A673 (cell line): ENCODE measurements around the gene SAMD14. TPM values are rescaled to one million over a fixed set of nuclear protein-coding genes. Genes with fewer than 3 reads are reported as not detected.
A peak's percentile ranks its signal among the peaks of the same experiment; 100 is the strongest.

ENCODE experiments used
- BruUV-seq: library from RNA; stranded (reverse); fragments of 400-500 nt; replicated peaks from 2 replicates; lab custom pipeline; 2021; lab: Mats Ljungman, UMichigan
- CTCF ChIA-PET: fragments of 300-600 bp; sonication (Branson Sonifier 250); formaldehyde crosslinking; loops from one replicate; lab custom pipeline; 2022; ENCODE audit warnings: antibody characterized with exemption; lab: Charles Lee
- POLR2A ChIA-PET: fragments of 300-600 bp; sonication (Branson Sonifier 250); formaldehyde crosslinking; loops from one replicate; lab custom pipeline; 2022; ENCODE audit warnings: antibody characterized with exemption; ENCODE audit not compliant: low non-redundant PET; lab: Charles Lee
- DNase-seq: peaks from one replicate; pipeline ENCODE4 v3.0.0-alpha.2; 2015; ENCODE audit warnings: low spot score
- H3K27ac ChIP-seq: fragments of 200-600 bp; sonication (generic); 2 replicates; pipeline ENCODE4 v1.5.1; 2016; ENCODE audit warnings: mixed run types, low read depth, mild to moderate bottlenecking, mixed read lengths, antibody characterized with exemption, low read length; ENCODE audit not compliant: poor library complexity, severe bottlenecking
- H3K27me3 ChIP-seq: fragments of 200-600 bp; sonication (generic); replicated peaks from 2 replicates; pipeline ENCODE4 v1.6.1; 2017; ENCODE audit warnings: mixed run types, low read depth, mild to moderate bottlenecking, mixed read lengths, antibody characterized with exemption, low read length; ENCODE audit not compliant: insufficient read depth, poor library complexity
- H3K36me3 ChIP-seq: fragments of 200-600 bp; sonication (generic); 2 replicates; pipeline ENCODE4 v1.6.1; 2016; ENCODE audit warnings: mixed run types, mild to moderate bottlenecking, mixed read lengths, antibody characterized with exemption, low read length; ENCODE audit not compliant: insufficient read depth, poor library complexity, severe bottlenecking
- H3K4me1 ChIP-seq: fragments of 200-600 bp; sonication (generic); 2 replicates; pipeline ENCODE4 v1.6.1; 2017; ENCODE audit warnings: mixed run types, mild to moderate bottlenecking, mixed read lengths, antibody characterized with exemption, low read length; ENCODE audit not compliant: insufficient read depth, poor library complexity, severe bottlenecking
- H3K4me3 ChIP-seq: fragments of 200-600 bp; sonication (generic); 2 replicates; pipeline ENCODE4 v1.5.1; 2016; ENCODE audit warnings: low read depth, mixed run types, mild to moderate bottlenecking, mixed read lengths, low read length; ENCODE audit not compliant: poor library complexity, severe bottlenecking
- H3K9me3 ChIP-seq: fragments of 200-600 bp; sonication (generic); 2 replicates; pipeline ENCODE4 v1.6.1; 2016; ENCODE audit warnings: mixed run types, low read depth, mild to moderate bottlenecking, mixed read lengths, antibody characterized with exemption, low read length; ENCODE audit not compliant: poor library complexity, severe bottlenecking
- EZH2 ChIP-seq: fragments of 200-600 bp; sonication (generic); IDR thresholded peaks from 2 replicates; pipeline ENCODE4 v1.6.1; 2017; ENCODE audit warnings: borderline replicate concordance, low read depth, mild to moderate bottlenecking, mixed read lengths, antibody characterized with exemption, low read length; ENCODE audit not compliant: poor library complexity, severe bottlenecking
- intact Hi-C: fragments of 100-400 bp; cut with micrococcal nuclease; formaldehyde crosslinking; loops from one replicate; pipeline ENCODE4 v1.10.0; 2022; ENCODE audit not compliant: unreplicated experiment
- total RNA-seq: library from RNA; stranded (reverse); gene quantifications from 2 replicates; pipeline ENCODE4 v1.2.3, GENCODE V29; 2021
- TF ChIP-seq, protein P1 (sequence below): fragments of 300-800, 200-600 bp; sonication (generic); conservative IDR thresholded peaks from 2 replicates; pipeline ENCODE4 v1.5.1; 2017; ENCODE audit warnings: low read depth, mild to moderate bottlenecking, antibody characterized with exemption, low read length, moderate library complexity, mixed read lengths

Gene SAMD14
- total RNA-seq, 1 experiment from 2014 or later = 45.0 TPM

DNA sequence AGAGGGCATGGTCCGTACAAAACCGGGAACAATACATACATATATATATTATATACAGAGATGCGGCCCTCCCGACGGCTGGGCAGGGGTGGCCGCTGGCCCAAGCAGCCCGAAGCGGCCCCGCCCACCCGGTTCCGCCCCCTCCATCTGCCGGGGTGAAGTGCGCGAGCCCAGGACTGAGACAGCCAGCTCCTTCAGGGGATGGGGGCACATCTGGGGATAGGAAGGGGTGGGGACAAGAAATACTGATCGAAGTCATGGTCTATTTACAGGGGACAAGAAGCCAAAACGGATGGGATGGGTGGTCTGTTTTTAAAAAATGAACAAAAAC lies 3.8 kb upstream of the SAMD14 start:
- intact Hi-C loops = no loop called here
- CTCF ChIA-PET = no interaction called here
- POLR2A ChIA-PET = no interaction called here
- H3K4me1 ChIP-seq = peaks cover 16% of the 10 kb centered on the region
- H3K27ac ChIP-seq = no peak overlapping the region
- no TSS peak for BruUV-seq
- no peak for TF ChIP-seq EZH2
- TF ChIP-seq, protein P1, sequence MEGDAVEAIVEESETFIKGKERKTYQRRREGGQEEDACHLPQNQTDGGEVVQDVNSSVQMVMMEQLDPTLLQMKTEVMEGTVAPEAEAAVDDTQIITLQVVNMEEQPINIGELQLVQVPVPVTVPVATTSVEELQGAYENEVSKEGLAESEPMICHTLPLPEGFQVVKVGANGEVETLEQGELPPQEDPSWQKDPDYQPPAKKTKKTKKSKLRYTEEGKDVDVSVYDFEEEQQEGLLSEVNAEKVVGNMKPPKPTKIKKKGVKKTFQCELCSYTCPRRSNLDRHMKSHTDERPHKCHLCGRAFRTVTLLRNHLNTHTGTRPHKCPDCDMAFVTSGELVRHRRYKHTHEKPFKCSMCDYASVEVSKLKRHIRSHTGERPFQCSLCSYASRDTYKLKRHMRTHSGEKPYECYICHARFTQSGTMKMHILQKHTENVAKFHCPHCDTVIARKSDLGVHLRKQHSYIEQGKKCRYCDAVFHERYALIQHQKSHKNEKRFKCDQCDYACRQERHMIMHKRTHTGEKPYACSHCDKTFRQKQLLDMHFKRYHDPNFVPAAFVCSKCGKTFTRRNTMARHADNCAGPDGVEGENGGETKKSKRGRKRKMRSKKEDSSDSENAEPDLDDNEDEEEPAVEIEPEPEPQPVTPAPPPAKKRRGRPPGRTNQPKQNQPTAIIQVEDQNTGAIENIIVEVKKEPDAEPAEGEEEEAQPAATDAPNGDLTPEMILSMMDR = no peak
- H3K27me3 ChIP-seq = no peaks in the 10 kb centered on the region
- H3K36me3 ChIP-seq = peaks cover 38% of the 10 kb centered on the region
- no peak overlapping the region for H3K4me3 ChIP-seq
- DNase-seq = no peak
- H3K9me3 ChIP-seq = no peaks in the 10 kb centered on the region

DNA sequence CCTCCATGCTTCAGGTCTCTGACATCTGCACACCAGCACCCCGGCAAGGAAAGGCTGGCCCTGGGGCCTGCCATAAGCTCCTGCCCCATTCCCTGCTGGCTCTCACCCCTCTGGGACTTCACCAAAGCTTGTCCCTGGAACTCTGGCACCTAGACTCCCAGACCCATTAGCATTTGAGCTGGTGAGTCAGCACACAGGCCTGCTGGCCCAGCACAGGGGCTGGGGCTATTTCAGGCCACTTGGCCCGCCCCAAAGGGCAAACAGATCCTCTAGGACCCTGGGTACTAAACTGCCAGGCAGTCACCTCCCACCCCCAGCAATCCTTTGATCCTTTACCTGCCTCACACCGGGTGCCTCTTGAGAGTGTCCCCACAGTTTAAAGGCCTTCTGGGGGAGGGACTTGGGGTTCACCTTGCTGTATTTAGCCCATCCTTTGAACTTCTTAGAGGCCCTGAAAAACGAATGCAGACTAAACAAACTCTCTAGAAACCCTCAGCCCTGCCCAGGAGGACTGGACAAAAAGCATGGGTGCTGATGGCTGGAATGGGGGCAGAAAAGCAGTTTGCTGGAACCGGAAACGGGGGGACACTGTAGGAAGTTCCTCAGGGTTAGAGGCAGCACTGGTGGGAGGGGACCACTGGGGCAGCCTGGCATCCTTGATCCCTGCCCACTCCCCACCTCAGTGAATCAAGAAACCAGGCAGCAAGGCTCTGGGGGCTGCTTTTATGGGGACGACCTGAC lies 3.2 kb upstream of the SAMD14 start:
- peak overlapping the region; percentile 25 for H3K27ac ChIP-seq
- H3K9me3 ChIP-seq = no peaks in the 10 kb centered on the region
- H3K4me1 ChIP-seq = peaks cover 21% of the 10 kb centered on the region
- no peak for DNase-seq
- ChIA-PET CTCF (interaction anchor here (0.6 kb wide), 1 partner anchor 46 kb away, joined by 6 read pairs; no protein-coding TSS in a partner anchor), POLR2A (no interaction called here)
- H3K27me3 ChIP-seq = no peaks in the 10 kb centered on the region
- BruUV-seq = no TSS peak
- H3K4me3 ChIP-seq = no peak overlapping the region
- TF ChIP-seq, protein P1 = no peak
- TF ChIP-seq EZH2 = no peak
- intact Hi-C loops = no loop called here
- peaks cover 32% of the 10 kb centered on the region for H3K36me3 ChIP-seq

DNA sequence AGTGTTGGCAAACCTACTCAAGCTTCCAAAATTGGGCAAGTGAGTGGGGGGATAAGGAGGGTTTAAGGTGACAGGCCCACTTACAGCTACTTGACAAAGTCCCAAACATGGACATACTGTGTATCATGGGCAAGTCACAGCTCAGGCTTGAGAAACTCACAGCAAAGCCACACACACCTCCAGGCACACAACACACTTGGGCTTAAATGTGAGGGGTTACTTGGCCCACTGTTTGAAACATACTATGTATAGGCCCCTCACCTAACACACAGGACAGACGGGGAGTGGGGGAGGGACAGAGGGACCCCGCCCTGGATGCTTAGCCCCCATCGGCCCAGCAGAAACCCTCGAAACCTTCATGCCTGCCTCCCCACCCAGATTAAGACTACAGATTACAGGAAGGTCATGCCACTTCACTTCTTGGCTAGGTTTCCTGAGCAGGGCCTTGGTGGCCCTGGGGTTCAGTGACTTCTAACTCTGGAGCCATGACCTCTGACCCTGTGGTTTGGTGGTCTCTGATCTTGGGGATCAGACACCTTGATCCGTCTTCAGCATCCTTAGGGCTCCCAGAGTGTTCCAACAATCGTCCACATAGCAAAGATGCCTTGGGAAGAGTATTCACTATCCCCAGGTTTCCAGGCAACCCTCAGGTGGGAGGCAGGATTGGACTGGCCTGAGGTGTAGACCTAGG lies 2.3 kb upstream of the SAMD14 start:
- CTCF ChIA-PET = no interaction called here
- BruUV-seq = no TSS peak
- Histone ChIP-seq H3K9me3 (no peaks in the 10 kb centered on the region), H3K27me3 (no peaks in the 10 kb centered on the region), H3K4me3 (no peak overlapping the region), H3K27ac (no peak overlapping the region), H3K4me1 (peaks cover 31% of the 10 kb centered on the region), H3K36me3 (peaks cover 23% of the 10 kb centered on the region)
- POLR2A ChIA-PET = interaction anchor here (0.6 kb wide), 1 partner anchor 24 kb away, joined by 5 read pairs; no protein-coding TSS in a partner anchor
- TF ChIP-seq, protein P1 = no peak
- TF ChIP-seq EZH2 = no peak
- intact Hi-C loops = no loop called here
- DNase-seq = no peak
